Mesodermal cell (in vitro differentiated cells): ENCODE measurements around the gene SYCP3.

Experiments used
- H3K27ac ChIP-seq: 2 replicates; pipeline ENCODE4 v1.7.0; 2013; ENCODE audit warnings: mild to moderate bottlenecking, low read depth, low read length, moderate library complexity; ENCODE audit not compliant: severe bottlenecking
- H3K36me3 ChIP-seq: 2 replicates; pipeline ENCODE4 v1.7.1; 2013; ENCODE audit warnings: mild to moderate bottlenecking, low read length, moderate library complexity; ENCODE audit not compliant: control insufficient read depth, insufficient read depth
- H3K4me1 ChIP-seq: one replicate; pipeline ENCODE4 v1.7.1; 2013; ENCODE audit warnings: mild to moderate bottlenecking, low read length; ENCODE audit not compliant: insufficient read depth, control insufficient read depth, poor library complexity, severe bottlenecking
- H3K4me3 ChIP-seq: 2 replicates; pipeline ENCODE4 v1.7.0; 2013; ENCODE audit warnings: low read length, control low read depth, mild to moderate bottlenecking; ENCODE audit not compliant: insufficient read depth, poor library complexity, severe bottlenecking; ENCODE audit errors: extremely low read depth
- H3K9me3 ChIP-seq: 2 replicates; pipeline ENCODE4 v1.7.1; 2013; ENCODE audit warnings: mild to moderate bottlenecking, low read length, moderate library complexity; ENCODE audit not compliant: control insufficient read depth
- WGBS, 2 experiments: methylation state at CpG; one replicate each; pipeline ENCODE4 v1.1.5; 2013; ENCODE audit warnings: missing lambda C conversion rate in 2 of 2; ENCODE audit not compliant: insufficient coverage in 2 of 2; 5-methylcytosine and 5-hydroxymethylcytosine counted together

The SYCP3 gene

GRCh38 chr12:101777485-101777884, 38.2 kb upstream of the SYCP3 start:
- no peak overlapping the region for H3K27ac ChIP-seq
- WGBS, 2 experiments: 80 to 93% methylated on average over 1 to 3 of the region's 3 CpGs
- no peak overlapping the region for H3K4me3 ChIP-seq
- H3K36me3 ChIP-seq: peaks cover 10% of the 10 kb centered on the region
- no peaks in the 10 kb centered on the region for H3K9me3 ChIP-seq
- no peaks in the 10 kb centered on the region for H3K4me1 ChIP-seq

GRCh38 chr12:101775816-101776215, 36.6 kb upstream of the SYCP3 start:
- Histone ChIP-seq H3K4me3 (no peak overlapping the region), H3K9me3 (no peaks in the 10 kb centered on the region), H3K27ac (no peak overlapping the region), H3K36me3 (peaks cover 10% of the 10 kb centered on the region), H3K4me1 (no peaks in the 10 kb centered on the region)
- WGBS, 2 experiments: 100% methylated on average over 1 of the region's 2 CpGs; no CpG with 5 or more reads in 1 of the 2 experiments

GRCh38 chr12:101773650-101774162, 34.4 kb upstream of the SYCP3 start:
- WGBS, 2 experiments: no CpG with 5 or more reads among the region's 2 CpGs
- Histone ChIP-seq H3K36me3 (no peaks in the 10 kb centered on the region), H3K27ac (no peak overlapping the region), H3K4me1 (no peaks in the 10 kb centered on the region), H3K9me3 (no peaks in the 10 kb centered on the region), H3K4me3 (no peak overlapping the region)

GRCh38 chr12:101772012-101772775, 32.9 kb upstream of the SYCP3 start:
- H3K36me3 ChIP-seq: peaks cover 5% of the 10 kb centered on the region

GRCh38 chr12:101769865-101770264, 30.6 kb upstream of the SYCP3 start:
- Histone ChIP-seq H3K4me1 (no peaks in the 10 kb centered on the region), H3K4me3 (no peak overlapping the region)

More at GRCh38 chr12:101772012-101772775, 32.9 kb upstream of the SYCP3 start:
- no peak overlapping the region for H3K27ac ChIP-seq
- H3K4me3 ChIP-seq: no peak overlapping the region
- no peaks in the 10 kb centered on the region for H3K9me3 ChIP-seq
- 80 to 94% methylated on average over 1 to 3 of the region's 5 CpGs for WGBS, 2 experiments
- no peaks in the 10 kb centered on the region for H3K4me1 ChIP-seq

GRCh38 chr12:101768781-101769180, 29.5 kb upstream of the SYCP3 start:
- no peaks in the 10 kb centered on the region for H3K4me1 ChIP-seq
- no peak overlapping the region for H3K27ac ChIP-seq
- peaks cover 16% of the 10 kb centered on the region for H3K36me3 ChIP-seq
- no peak overlapping the region for H3K4me3 ChIP-seq
- H3K9me3 ChIP-seq: no peaks in the 10 kb centered on the region
- 100% methylated on average over 1 to 2 of the region's 2 CpGs for WGBS, 2 experiments

More at GRCh38 chr12:101769865-101770264, 30.6 kb upstream of the SYCP3 start:
- Histone ChIP-seq H3K9me3 (no peaks in the 10 kb centered on the region), H3K36me3 (peaks cover 13% of the 10 kb centered on the region), H3K27ac (no peak overlapping the region)
- 90 to 93% methylated on average over 1 to 2 of the region's 5 CpGs for WGBS, 2 experiments

GRCh38 chr12:101767537-101767936, 28.3 kb upstream of the SYCP3 start:
- H3K4me1 ChIP-seq: no peaks in the 10 kb centered on the region
- no peak overlapping the region for H3K4me3 ChIP-seq
- no peak overlapping the region for H3K27ac ChIP-seq
- no peaks in the 10 kb centered on the region for H3K9me3 ChIP-seq
- WGBS, 2 experiments: 100% methylated on average over 1 of the region's 1 CpG; no CpG with 5 or more reads in 1 of the 2 experiments
- peaks cover 16% of the 10 kb centered on the region for H3K36me3 ChIP-seq

- WGBS, 2 experiments: 85 to 87% methylated on average over 2 to 4 of the region's 5 CpGs
- H3K36me3 ChIP-seq: peaks cover 23% of the 10 kb centered on the region
- no peak overlapping the region for H3K4me3 ChIP-seq
- H3K4me1 ChIP-seq: no peaks in the 10 kb centered on the region
- H3K27ac ChIP-seq: no peak overlapping the region
- H3K9me3 ChIP-seq: no peaks in the 10 kb centered on the region
These were observed 25.0 kb upstream of the SYCP3 start for GRCh38 chr12:101764051-101764792.

GRCh38 chr12:101763246-101763931, 24.1 kb upstream of the SYCP3 start:
- Histone ChIP-seq H3K4me3 (no peak overlapping the region), H3K9me3 (no peaks in the 10 kb centered on the region), H3K27ac (no peak overlapping the region), H3K4me1 (no peaks in the 10 kb centered on the region), H3K36me3 (peaks cover 26% of the 10 kb centered on the region)
- WGBS, 2 experiments: 94 to 96% methylated on average over 4 to 5 of the region's 6 CpGs

GRCh38 chr12:101761781-101762180, 22.5 kb upstream of the SYCP3 start:
- H3K4me1 ChIP-seq: no peaks in the 10 kb centered on the region
- H3K9me3 ChIP-seq: no peaks in the 10 kb centered on the region
- no peak overlapping the region for H3K27ac ChIP-seq
- H3K36me3 ChIP-seq: peaks cover 33% of the 10 kb centered on the region
- WGBS, 2 experiments: 80 to 89% methylated on average over 1 to 2 of the region's 4 CpGs
- H3K4me3 ChIP-seq: no peak overlapping the region
